Gastroesophageal sphincter (tissue), 3 donors: ENCODE data around the gene DGKE.

ENCODE experiments used
- CTCF ChIP-seq, 4 experiments: fragments of 200-600 bp in 2 of 4; fragments of 450-650 bp in 2 of 4; sonication (generic) in 1 of 4; IDR thresholded peaks; one replicate each; pipeline ENCODE4 v1.5.1; 2017 to 2019; ENCODE audit warnings: antibody characterized with exemption in 4 of 4, mild to moderate bottlenecking in 2 of 4, moderate library complexity in 2 of 4
- POLR2A ChIP-seq, 2 donors: fragments of 450-650 bp; IDR thresholded peaks; one replicate each; pipeline ENCODE4 v1.6.1; 2017; ENCODE audit warnings: antibody characterized with exemption in 2 of 2, mild to moderate bottlenecking in 2 of 2, moderate library complexity in 1 of 2

GRCh38 chr17:56861899-56862298 lies 27.9 kb downstream of the DGKE start:
- TF ChIP-seq CTCF (IDR thresholded peaks at IDR 0.05) (no peak), POLR2A (IDR thresholded peaks at IDR 0.05) (no peak)
